K562 (cell line): Measurements from ENCODE around the gene GABARAPL1. TPM values are rescaled to one million over a fixed set of nuclear protein-coding genes. Genes with fewer than 3 reads are reported as not detected.

Source experiments
- ATAC-seq: fragments of 200-7000 bp; cut with Tn5 transposase; 3 replicates; pipeline ENCODE4 v1.9.1; 2020; ENCODE audit warnings: moderate library complexity
- BruUV-seq: library from RNA; stranded (reverse); fragments of 400-500 nt; replicated peaks from 2 replicates; lab custom pipeline; 2021; lab: Mats Ljungman, UMichigan
- CTCF ChIA-PET: fragments of 300-600 bp; formaldehyde crosslinking; extraction: SDS; loops from one replicate; lab custom pipeline; 2021; ENCODE audit warnings: low intra/inter-chr PET ratio; lab: Yijun Ruan, JAX
- POLR2A ChIA-PET: fragments of 300-600, 350-650 bp; sonication (Branson Sonifier 250); formaldehyde crosslinking; extraction: SDS; loops from one replicate; lab custom pipeline; 2021; ENCODE audit warnings: antibody characterized with exemption, inconsistent platforms; lab: Yijun Ruan, JAX
- DNase-seq, 4 experiments: peaks; one replicate each; pipeline versions ENCODE4 v3.0.0 to v3.0.0-alpha.2; 2011 to 2018; ENCODE audit warnings: low spot score in 3 of 4, mixed read lengths in 3 of 4; ENCODE audit errors: extremely low read depth in 1 of 4
- FAIRE-seq: peaks from 2 replicates; lab custom pipeline; 2011; peaks lifted over from hg19 to GRCh38; lab: Jason Lieb, UNC
- H2AFZ ChIP-seq: 2 replicates; pipeline ENCODE4 v1.6.0; 2011; ENCODE audit warnings: low read depth, low read length, control low read depth, inconsistent platforms
- H3K27ac ChIP-seq: fragments of 200-600 bp; 3 replicates; pipeline ENCODE4 v1.8.0; 2011; ENCODE audit warnings: low read depth, mild to moderate bottlenecking, control low read depth, inconsistent platforms, low read length, moderate library complexity, mixed read lengths; ENCODE audit errors: extremely low read depth
- H3K27me3 ChIP-seq, 2 experiments: fragments of 300-600 bp in 1 of 2; 2 replicates in 1 of 2; 3 replicates in 1 of 2; pipeline versions ENCODE4 v1.6.0 to v1.8.0; 2011; ENCODE audit warnings: inconsistent platforms in 2 of 2, low read length in 2 of 2, mild to moderate bottlenecking in 1 of 2, mixed read lengths in 1 of 2, moderate library complexity in 1 of 2; ENCODE audit not compliant: control insufficient read depth in 2 of 2, insufficient read depth in 2 of 2
- H3K36me3 ChIP-seq: fragments of 300-600 bp; 3 replicates; pipeline ENCODE4 v1.8.0; 2011; ENCODE audit warnings: mild to moderate bottlenecking, low read length, inconsistent platforms; ENCODE audit not compliant: control insufficient read depth, insufficient read depth
- H3K4me1 ChIP-seq, 2 experiments: fragments of 200-600 bp in 1 of 2; replicated peaks in 1 of 2; 2 replicates in 1 of 2; 3 replicates in 1 of 2; pipeline versions ENCODE4 v1.5.1 to v1.8.0; 2011; ENCODE audit warnings: inconsistent platforms in 2 of 2, low read length in 2 of 2, mild to moderate bottlenecking in 1 of 2, mixed read lengths in 1 of 2, moderate library complexity in 1 of 2; ENCODE audit not compliant: control insufficient read depth in 2 of 2, insufficient read depth in 2 of 2
- H3K4me2 ChIP-seq: 2 replicates; pipeline ENCODE4 v1.6.1; 2011; ENCODE audit warnings: low read length, control low read depth, inconsistent platforms, mixed read lengths; ENCODE audit not compliant: insufficient read depth
- H3K4me3 ChIP-seq: fragments of 200-600 bp; sonication (generic), shearing (Covaris generic); 2 replicates; pipeline ENCODE4 v1.5.1; 2016; ENCODE audit warnings: control low read depth, inconsistent platforms
- H3K79me2 ChIP-seq: fragments of 200-600 bp; 3 replicates; pipeline ENCODE4 v1.8.0; 2011; ENCODE audit warnings: low read length, inconsistent platforms; ENCODE audit not compliant: control insufficient read depth, insufficient read depth
- H3K9ac ChIP-seq, 2 experiments: 2 replicates each; pipeline versions ENCODE4 v1.6.0 to v1.6.1; 2011; ENCODE audit warnings: low read depth in 2 of 2, low read length in 2 of 2, control low read depth in 1 of 2, inconsistent platforms in 1 of 2, mild to moderate bottlenecking in 1 of 2, mixed read lengths in 1 of 2; ENCODE audit not compliant: insufficient read depth in 1 of 2
- H3K9me1 ChIP-seq: one replicate; pipeline ENCODE4 v1.6.0; 2011; ENCODE audit warnings: inconsistent platforms, mild to moderate bottlenecking, low read length, moderate library complexity; ENCODE audit not compliant: control insufficient read depth, insufficient read depth
- H3K9me3 ChIP-seq: replicated peaks from 2 replicates; pipeline ENCODE4 v1.5.1; 2011; ENCODE audit warnings: low read depth, low read length, inconsistent platforms; ENCODE audit not compliant: control insufficient read depth, insufficient read depth
- H4K20me1 ChIP-seq: replicated peaks from 2 replicates; pipeline ENCODE4 v1.6.1; 2011; ENCODE audit warnings: low read length, inconsistent platforms, mixed read lengths; ENCODE audit not compliant: control insufficient read depth, insufficient read depth
- DMBX1 ChIP-seq: fragments of 250-450 bp; sonication (Bioruptor Pico); IDR thresholded peaks from 2 replicates; pipeline ENCODE4 v1.8.0; 2022; ENCODE audit warnings: inconsistent platforms, mild to moderate bottlenecking, moderate library complexity, borderline replicate concordance
- GABPB2 ChIP-seq: fragments of 250-450 bp; sonication (Bioruptor Pico); conservative IDR thresholded peaks from 2 replicates; pipeline ENCODE4 v1.5.1; 2021; ENCODE audit warnings: mild to moderate bottlenecking
- HDAC6 ChIP-seq: IDR thresholded peaks from 2 replicates; pipeline ENCODE4 v1.6.1; 2012; ENCODE audit warnings: low read depth, mild to moderate bottlenecking, control low read depth, inconsistent platforms, low read length, moderate library complexity
- HMG20A ChIP-seq: fragments of 450-650 bp; formaldehyde crosslinking; conservative IDR thresholded peaks from 2 replicates; pipeline ENCODE4 v1.4.0; 2020; ENCODE audit warnings: mild to moderate bottlenecking, mixed read lengths
- HMGN3 ChIP-seq: IDR thresholded peaks from 2 replicates; pipeline ENCODE4 v1.6.1; 2011; ENCODE audit warnings: borderline replicate concordance, low read depth, mild to moderate bottlenecking, mixed read lengths, low read length; ENCODE audit not compliant: insufficient read length; ENCODE audit errors: extremely low read depth
- SUPT5H ChIP-seq: fragments of 450-650 bp; IDR thresholded peaks from 2 replicates; pipeline ENCODE4 v1.6.1; 2016
- THRAP3 ChIP-seq: fragments of 450-650 bp; IDR thresholded peaks from 2 replicates; pipeline ENCODE4 v1.6.1; 2016; ENCODE audit warnings: mild to moderate bottlenecking, inconsistent platforms, borderline replicate concordance
- TOE1 ChIP-seq, 2 experiments: fragments of 450-650 bp in 1 of 2; sonication (generic) in 1 of 2; formaldehyde crosslinking in 1 of 2; IDR thresholded peaks; 2 replicates each; pipeline versions ENCODE4 v1.7.1 to v1.8.0; 2016 to 2022; ENCODE audit warnings: borderline replicate concordance in 2 of 2, mild to moderate bottlenecking in 2 of 2, antibody characterized with exemption in 1 of 2, inconsistent platforms in 1 of 2, low read depth in 1 of 2, missing genetic modification reagents in 1 of 2, moderate library complexity in 1 of 2
- ZKSCAN3 ChIP-seq: fragments of 250-450 bp; sonication (Bioruptor Pico); IDR thresholded peaks from 2 replicates; pipeline ENCODE4 v1.4.0; 2020
- ZNF121 ChIP-seq: sonication (generic); formaldehyde crosslinking; conservative IDR thresholded peaks from 2 replicates; pipeline ENCODE4 v1.8.0; 2022; ENCODE audit warnings: missing genetic modification reagents
- ZNF146 ChIP-seq: IDR thresholded peaks from one replicate; pipeline ENCODE4 v1.6.1; 2018; ENCODE audit warnings: missing compliant biosample characterization; ENCODE audit not compliant: unreplicated experiment
- ZNF274 ChIP-seq: IDR thresholded peaks from 2 replicates; pipeline ENCODE4 v1.6.1; 2011; ENCODE audit warnings: low read depth, mild to moderate bottlenecking, low read length, moderate library complexity, borderline replicate concordance
- WGBS: fragments of 100-300 bp; shearing (Covaris generic); methylation state at CpG from one replicate; pipeline ENCODE4 v1.1.6; 2016; ENCODE audit warnings: low coverage, mixed read lengths; ENCODE audit not compliant: insufficient coverage; ENCODE audit errors: missing lambda C conversion rate; 5-methylcytosine and 5-hydroxymethylcytosine counted together
- in situ Hi-C: fragments of 300-500 bp; cut with MboI; formaldehyde crosslinking; loops from 4 replicates; pipeline ENCODE4 v1.15.0; 2018; ENCODE audit warnings: inconsistent platforms, mixed read lengths
- intact Hi-C: fragments of 100-400 bp; cut with micrococcal nuclease; formaldehyde crosslinking; loops from 2 replicates; pipeline ENCODE4 v1.14.2; 2022
- polyA plus RNA-seq, 8 experiments: library from polyadenylated mRNA; depleted of rRNA in 4 of 8; stranded (reverse) in 5 of 8; unstranded in 3 of 8; fragments of >200 nt; fragmentation: Nextera tagmentation in 2 of 8; fragmentation: Illumina TruSeq in 1 of 8; extraction: Ambion mirVana in 2 of 8; extraction: Trizol in 1 of 8; gene quantifications; 2 replicates each; pipeline versions ENCODE4 v1.2.1 to v1.2.3, GENCODE V29; 2011 to 2014; ENCODE audit warnings: inconsistent platforms in 1 of 8, missing spikeins in 1 of 8
- total RNA-seq, 7 experiments: library from RNA; depleted of rRNA in 6 of 7; stranded (reverse); fragments of >200 nt in 6 of 7; fragmentation: Illumina TruSeq in 2 of 7; extraction: Trizol in 2 of 7; gene quantifications; 2 replicates each; pipeline versions ENCODE4 v1.2.1 to v1.2.3, GENCODE V29; 2011 to 2021; ENCODE audit warnings: low replicate concordance in 1 of 7
- TF ChIP-seq, protein P1 (sequence below): fragments of 200-600 bp; sonication (generic); IDR thresholded peaks from one replicate; pipeline ENCODE4 v1.6.1; 2012; ENCODE audit warnings: mild to moderate bottlenecking, low read depth, low read length, inconsistent platforms

The GABARAPL1 gene
- total and polyA plus RNA-seq, 9 of the 15 experiments (the other 6 are each of a cell fraction or from before 2014, with no cell fraction given) = 2.3 to 15.9 (median 11.3) TPM

DNA sequence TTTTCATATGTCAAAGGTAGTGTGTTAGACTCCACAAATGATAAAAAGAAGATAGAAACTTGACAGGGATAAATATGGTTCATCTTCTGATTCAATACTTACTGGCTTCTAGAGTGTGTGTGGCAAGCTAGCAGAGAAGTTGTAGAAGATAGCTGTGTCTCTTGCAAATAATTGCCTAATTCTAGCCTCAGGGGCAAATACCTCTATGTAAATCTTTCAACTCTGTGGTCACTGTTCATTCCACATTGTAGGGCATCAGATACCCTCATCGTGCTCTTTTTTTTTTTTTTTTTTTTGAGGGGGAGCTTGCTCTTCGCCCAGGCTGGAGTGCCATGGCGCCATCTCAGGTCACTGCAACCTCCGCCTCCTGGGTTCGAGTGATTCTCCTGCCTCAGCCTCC lies 42.5 kb upstream of the GABARAPL1 start:
- WGBS = 11% methylated on average over 3 of the region's 5 CpGs
- TF ChIP-seq ZNF121 (CRISPR knock-in tag) (no peak), HDAC6 (no peak), HMG20A (no peak), GABPB2 (CRISPR knock-in tag) (no peak), ZNF274 (no peak), DMBX1 (no peak), ZNF146 (no peak), SUPT5H (no peak), ZKSCAN3 (no peak), HMGN3 (no peak), TOE1 (IDR thresholded peaks at IDR 0.05; ENCODE audit: borderline replicate concordance) (no peak), TOE1 (CRISPR knock-in tag; IDR thresholded peaks at IDR 0.05; ENCODE audit: borderline replicate concordance, low read depth) (no peak), THRAP3 (no peak)
- TF ChIP-seq, protein P1, sequence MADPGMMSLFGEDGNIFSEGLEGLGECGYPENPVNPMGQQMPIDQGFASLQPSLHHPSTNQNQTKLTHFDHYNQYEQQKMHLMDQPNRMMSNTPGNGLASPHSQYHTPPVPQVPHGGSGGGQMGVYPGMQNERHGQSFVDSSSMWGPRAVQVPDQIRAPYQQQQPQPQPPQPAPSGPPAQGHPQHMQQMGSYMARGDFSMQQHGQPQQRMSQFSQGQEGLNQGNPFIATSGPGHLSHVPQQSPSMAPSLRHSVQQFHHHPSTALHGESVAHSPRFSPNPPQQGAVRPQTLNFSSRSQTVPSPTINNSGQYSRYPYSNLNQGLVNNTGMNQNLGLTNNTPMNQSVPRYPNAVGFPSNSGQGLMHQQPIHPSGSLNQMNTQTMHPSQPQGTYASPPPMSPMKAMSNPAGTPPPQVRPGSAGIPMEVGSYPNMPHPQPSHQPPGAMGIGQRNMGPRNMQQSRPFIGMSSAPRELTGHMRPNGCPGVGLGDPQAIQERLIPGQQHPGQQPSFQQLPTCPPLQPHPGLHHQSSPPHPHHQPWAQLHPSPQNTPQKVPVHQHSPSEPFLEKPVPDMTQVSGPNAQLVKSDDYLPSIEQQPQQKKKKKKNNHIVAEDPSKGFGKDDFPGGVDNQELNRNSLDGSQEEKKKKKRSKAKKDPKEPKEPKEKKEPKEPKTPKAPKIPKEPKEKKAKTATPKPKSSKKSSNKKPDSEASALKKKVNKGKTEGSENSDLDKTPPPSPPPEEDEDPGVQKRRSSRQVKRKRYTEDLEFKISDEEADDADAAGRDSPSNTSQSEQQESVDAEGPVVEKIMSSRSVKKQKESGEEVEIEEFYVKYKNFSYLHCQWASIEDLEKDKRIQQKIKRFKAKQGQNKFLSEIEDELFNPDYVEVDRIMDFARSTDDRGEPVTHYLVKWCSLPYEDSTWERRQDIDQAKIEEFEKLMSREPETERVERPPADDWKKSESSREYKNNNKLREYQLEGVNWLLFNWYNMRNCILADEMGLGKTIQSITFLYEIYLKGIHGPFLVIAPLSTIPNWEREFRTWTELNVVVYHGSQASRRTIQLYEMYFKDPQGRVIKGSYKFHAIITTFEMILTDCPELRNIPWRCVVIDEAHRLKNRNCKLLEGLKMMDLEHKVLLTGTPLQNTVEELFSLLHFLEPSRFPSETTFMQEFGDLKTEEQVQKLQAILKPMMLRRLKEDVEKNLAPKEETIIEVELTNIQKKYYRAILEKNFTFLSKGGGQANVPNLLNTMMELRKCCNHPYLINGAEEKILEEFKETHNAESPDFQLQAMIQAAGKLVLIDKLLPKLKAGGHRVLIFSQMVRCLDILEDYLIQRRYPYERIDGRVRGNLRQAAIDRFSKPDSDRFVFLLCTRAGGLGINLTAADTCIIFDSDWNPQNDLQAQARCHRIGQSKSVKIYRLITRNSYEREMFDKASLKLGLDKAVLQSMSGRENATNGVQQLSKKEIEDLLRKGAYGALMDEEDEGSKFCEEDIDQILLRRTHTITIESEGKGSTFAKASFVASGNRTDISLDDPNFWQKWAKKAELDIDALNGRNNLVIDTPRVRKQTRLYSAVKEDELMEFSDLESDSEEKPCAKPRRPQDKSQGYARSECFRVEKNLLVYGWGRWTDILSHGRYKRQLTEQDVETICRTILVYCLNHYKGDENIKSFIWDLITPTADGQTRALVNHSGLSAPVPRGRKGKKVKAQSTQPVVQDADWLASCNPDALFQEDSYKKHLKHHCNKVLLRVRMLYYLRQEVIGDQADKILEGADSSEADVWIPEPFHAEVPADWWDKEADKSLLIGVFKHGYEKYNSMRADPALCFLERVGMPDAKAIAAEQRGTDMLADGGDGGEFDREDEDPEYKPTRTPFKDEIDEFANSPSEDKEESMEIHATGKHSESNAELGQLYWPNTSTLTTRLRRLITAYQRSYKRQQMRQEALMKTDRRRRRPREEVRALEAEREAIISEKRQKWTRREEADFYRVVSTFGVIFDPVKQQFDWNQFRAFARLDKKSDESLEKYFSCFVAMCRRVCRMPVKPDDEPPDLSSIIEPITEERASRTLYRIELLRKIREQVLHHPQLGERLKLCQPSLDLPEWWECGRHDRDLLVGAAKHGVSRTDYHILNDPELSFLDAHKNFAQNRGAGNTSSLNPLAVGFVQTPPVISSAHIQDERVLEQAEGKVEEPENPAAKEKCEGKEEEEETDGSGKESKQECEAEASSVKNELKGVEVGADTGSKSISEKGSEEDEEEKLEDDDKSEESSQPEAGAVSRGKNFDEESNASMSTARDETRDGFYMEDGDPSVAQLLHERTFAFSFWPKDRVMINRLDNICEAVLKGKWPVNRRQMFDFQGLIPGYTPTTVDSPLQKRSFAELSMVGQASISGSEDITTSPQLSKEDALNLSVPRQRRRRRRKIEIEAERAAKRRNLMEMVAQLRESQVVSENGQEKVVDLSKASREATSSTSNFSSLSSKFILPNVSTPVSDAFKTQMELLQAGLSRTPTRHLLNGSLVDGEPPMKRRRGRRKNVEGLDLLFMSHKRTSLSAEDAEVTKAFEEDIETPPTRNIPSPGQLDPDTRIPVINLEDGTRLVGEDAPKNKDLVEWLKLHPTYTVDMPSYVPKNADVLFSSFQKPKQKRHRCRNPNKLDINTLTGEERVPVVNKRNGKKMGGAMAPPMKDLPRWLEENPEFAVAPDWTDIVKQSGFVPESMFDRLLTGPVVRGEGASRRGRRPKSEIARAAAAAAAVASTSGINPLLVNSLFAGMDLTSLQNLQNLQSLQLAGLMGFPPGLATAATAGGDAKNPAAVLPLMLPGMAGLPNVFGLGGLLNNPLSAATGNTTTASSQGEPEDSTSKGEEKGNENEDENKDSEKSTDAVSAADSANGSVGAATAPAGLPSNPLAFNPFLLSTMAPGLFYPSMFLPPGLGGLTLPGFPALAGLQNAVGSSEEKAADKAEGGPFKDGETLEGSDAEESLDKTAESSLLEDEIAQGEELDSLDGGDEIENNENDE = no peak

More for the DNA sequence above, 42.5 kb upstream of the GABARAPL1 start:
- ChIA-PET CTCF (no interaction called here), POLR2A (interaction anchor here (0.6 kb wide), 1 partner anchor 10 kb away, joined by 3 read pairs; no protein-coding TSS in a partner anchor)
- Histone ChIP-seq H3K4me1 (no peaks in the 10 kb centered on the region), H3K79me2 (no peaks in the 10 kb centered on the region), H4K20me1 (no peaks in the 10 kb centered on the region), H3K4me3 (no peak overlapping the region), H3K9me1 (no peaks in the 10 kb centered on the region), H3K27ac (no peak overlapping the region), H2AFZ (no peak overlapping the region), H3K4me2 (no peak overlapping the region), H3K9me3 (no peaks in the 10 kb centered on the region), H3K36me3 (no peaks in the 10 kb centered on the region), H3K27me3 (no peaks in the 10 kb centered on the region; a peak in 1 of 5 replicates), H3K9ac (no peak overlapping the region)
- in situ Hi-C loops = no loop called here
- no TSS peak for BruUV-seq
- FAIRE-seq (no peak), ATAC-seq (no peak), DNase-seq (no peak)
- intact Hi-C loops = no loop called here
